Measurements from ENCODE around the gene TOM1L2. TPM values are rescaled to one million over a fixed set of nuclear protein-coding genes. Genes with fewer than 3 reads are reported as not detected.

TOM1L2 gene
- total RNA-seq, 2 experiments from 2014 or later: 32.9 to 37.0 TPM

DNA sequence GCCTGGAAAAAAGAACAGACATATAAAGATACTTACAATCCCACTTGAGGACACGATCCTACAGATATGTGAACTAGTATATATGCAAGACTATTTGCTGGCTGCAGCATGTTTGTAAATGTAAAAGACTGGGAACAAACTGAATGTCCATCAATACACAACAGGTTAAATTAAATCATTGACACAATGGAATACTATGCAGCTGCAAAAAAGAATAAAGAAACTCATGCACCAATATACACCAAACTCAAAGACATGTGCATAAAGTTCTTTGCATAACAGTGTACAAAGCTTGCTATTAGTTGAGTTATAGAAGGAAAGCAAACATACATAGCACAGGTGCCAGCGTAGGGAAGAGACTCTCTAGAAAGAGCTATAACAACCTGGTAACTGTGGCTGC lies 73.5 kb downstream of the TOM1L2 start:
- ATAC-seq (ENCODE audit: low read depth) (no peak), DNase-seq (no peak)
- no peak overlapping the region for H3K27ac Mint-ChIP-seq
- no peaks in the 10 kb centered on the region for H3K27me3 Mint-ChIP-seq
- POLR2A ChIA-PET: no interaction called here
- H3K4me1 Mint-ChIP-seq: peaks cover 7% of the 10 kb centered on the region
- H3K4me3 Mint-ChIP-seq: no peak overlapping the region
- peaks cover 6% of the 10 kb centered on the region for H3K36me3 Mint-ChIP-seq
- H3K9me3 Mint-ChIP-seq: no peaks in the 10 kb centered on the region

DNA sequence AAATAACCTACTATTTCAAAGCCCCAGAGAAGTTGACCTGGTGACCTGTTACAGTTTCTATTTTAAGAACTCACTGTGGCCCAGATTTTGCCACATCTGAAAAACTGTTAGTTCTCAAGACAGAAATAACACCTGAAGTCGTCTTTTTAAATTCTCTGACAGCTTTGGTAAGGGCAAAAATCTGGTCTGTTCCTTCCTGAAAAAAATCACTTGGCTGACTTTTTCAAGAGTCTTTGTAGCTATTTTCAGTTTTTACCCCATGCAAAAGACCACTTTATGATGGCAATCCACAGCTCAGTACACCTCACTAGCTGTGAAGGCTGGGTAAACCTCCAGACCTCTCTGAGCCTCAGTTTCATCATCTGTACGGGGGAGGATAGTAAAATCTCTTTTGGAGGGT lies 74.8 kb downstream of the TOM1L2 start:
- no peak overlapping the region for H3K27ac Mint-ChIP-seq
- no peaks in the 10 kb centered on the region for H3K9me3 Mint-ChIP-seq
- peaks cover 12% of the 10 kb centered on the region for H3K4me1 Mint-ChIP-seq
- H3K27me3 Mint-ChIP-seq: no peaks in the 10 kb centered on the region
- DNase-seq: no peak
- POLR2A ChIA-PET: interaction anchor here (0.6 to 0.7 kb wide), 2 partner anchors 42 to 267 kb away, joined by 3 to 4 read pairs; no protein-coding TSS in a partner anchor
- H3K4me3 Mint-ChIP-seq: no peak overlapping the region
- ATAC-seq (ENCODE audit: low read depth): no peak
- peaks cover 13% of the 10 kb centered on the region for H3K36me3 Mint-ChIP-seq

DNA sequence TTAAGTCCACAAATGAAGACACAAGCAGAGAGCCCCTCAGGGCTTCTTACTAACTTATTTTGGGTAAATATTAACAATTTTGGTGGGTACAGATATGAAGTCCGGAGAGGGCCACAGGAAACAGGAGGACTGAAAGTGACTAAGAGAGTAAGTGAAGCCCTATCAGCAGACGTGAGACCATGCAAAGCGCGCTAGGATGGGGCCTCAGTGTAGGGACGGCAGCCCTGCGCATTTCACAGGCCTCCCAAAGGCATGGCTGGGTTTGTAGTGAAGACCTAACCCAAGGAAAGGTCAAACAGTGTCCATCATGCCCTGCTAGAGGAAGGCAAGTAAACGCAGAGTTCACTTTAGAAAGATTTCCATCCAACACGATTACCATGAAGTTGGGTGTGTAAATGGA lies 75.5 kb downstream of the TOM1L2 start:
- POLR2A ChIA-PET: no interaction called here
- Mint-ChIP-seq H3K9me3 (no peaks in the 10 kb centered on the region), H3K4me1 (peaks cover 15% of the 10 kb centered on the region), H3K4me3 (no peak overlapping the region), H3K27ac (no peak overlapping the region), H3K36me3 (peaks cover 15% of the 10 kb centered on the region), H3K27me3 (no peaks in the 10 kb centered on the region)
- DNase-seq (no peak), ATAC-seq (ENCODE audit: low read depth) (no peak)

DNA sequence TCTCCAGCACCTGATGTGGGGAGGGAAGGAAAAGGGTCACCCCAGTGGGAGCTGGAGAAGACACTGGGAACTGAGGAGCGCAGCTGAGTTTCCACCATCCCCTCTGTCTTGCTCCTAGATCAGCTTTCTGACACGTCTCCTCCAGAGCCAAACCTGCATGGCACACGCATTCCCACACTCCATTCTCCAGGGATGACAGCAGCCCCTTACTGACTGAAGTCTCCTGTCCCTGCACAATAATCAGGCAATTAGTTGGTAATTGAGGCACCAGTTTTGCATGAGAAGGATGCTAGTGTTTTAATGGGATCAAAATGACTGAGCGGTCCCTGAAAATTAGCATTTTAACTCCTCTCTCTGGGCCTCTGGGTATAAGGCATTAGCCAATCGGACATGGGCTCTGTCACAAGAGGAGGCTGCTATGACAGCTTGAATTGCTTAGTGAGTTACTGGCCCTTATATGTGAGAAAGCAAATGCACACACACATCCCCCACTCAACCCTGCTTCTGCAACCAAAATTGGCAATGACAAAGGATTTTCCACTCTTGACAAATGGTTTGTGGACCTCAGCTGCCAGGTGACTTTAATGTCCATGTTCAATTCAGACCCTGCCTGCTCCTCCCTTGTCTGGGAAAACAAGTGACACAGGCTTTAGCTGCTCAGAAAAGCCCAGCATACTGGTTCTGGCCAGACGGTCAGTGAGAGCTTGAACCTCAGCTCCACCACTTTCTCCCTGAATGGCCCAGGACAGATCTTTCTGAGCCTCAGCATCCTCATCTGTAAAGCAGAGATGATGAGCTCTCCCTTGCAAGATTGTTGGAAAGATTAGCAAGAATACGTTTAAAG lies 78.2 kb downstream of the TOM1L2 start:
- no peak overlapping the region for H3K27ac Mint-ChIP-seq
- H3K27me3 Mint-ChIP-seq: no peaks in the 10 kb centered on the region
- peaks cover 13% of the 10 kb centered on the region for H3K36me3 Mint-ChIP-seq
- no peaks in the 10 kb centered on the region for H3K9me3 Mint-ChIP-seq
- H3K4me3 Mint-ChIP-seq: no peak overlapping the region
- POLR2A ChIA-PET: no interaction called here
- DNase-seq: no peak
- peaks cover 19% of the 10 kb centered on the region for H3K4me1 Mint-ChIP-seq
- ATAC-seq (ENCODE audit: low read depth): no peak

DNA sequence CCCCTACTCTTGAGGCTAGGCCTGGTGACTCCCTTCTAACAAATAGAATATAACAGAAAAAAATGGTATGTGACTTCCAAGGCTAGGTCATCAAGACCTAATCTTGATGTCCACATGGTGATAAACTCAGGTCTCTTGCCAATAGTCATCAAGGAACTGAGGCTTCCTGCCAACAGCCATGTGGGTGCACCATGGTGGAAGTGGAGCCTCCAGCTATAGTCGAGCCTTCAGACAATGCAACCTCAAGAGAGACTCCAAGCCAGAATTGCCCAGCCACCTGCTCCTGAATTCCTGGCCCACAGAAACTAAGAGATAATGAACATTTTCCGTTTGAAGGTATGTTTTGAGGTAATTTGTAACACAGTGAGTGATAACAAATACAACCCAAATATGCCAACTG lies 79.5 kb downstream of the TOM1L2 start:
- Mint-ChIP-seq H3K4me3 (no peak overlapping the region), H3K36me3 (peaks cover 11% of the 10 kb centered on the region), H3K4me1 (peaks cover 19% of the 10 kb centered on the region), H3K27ac (no peak overlapping the region), H3K27me3 (no peaks in the 10 kb centered on the region), H3K9me3 (no peaks in the 10 kb centered on the region)
- POLR2A ChIA-PET: no interaction called here
- ATAC-seq (ENCODE audit: low read depth) (no peak), DNase-seq (no peak)

DNA sequence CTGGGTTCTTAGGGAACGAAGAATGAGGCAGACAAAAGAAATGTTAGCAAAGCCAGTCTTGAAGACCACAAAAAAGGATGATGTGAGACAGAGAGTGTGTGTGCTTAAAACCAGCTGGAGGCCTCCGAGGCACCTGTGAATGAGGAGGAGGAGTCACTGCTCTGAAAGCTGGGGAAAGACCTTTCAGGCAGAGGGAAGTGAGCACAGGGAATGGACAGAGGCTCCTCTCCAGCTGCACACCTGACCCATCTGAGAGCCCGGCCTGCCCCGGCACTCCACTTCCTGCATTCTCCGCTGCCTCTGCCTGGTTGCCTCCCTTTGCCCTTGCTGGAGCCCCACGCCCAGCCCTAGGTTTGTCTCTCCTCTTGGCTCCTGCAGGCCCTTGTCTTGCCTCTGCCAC lies 80.2 kb downstream of the TOM1L2 start:
- peaks cover 13% of the 10 kb centered on the region for H3K4me1 Mint-ChIP-seq
- H3K4me3 Mint-ChIP-seq: no peak overlapping the region
- no peaks in the 10 kb centered on the region for H3K27me3 Mint-ChIP-seq
- no peak for DNase-seq
- H3K9me3 Mint-ChIP-seq: no peaks in the 10 kb centered on the region
- peaks cover 9% of the 10 kb centered on the region for H3K36me3 Mint-ChIP-seq
- no peak for ATAC-seq (ENCODE audit: low read depth)
- POLR2A ChIA-PET: no interaction called here
- no peak overlapping the region for H3K27ac Mint-ChIP-seq

DNA sequence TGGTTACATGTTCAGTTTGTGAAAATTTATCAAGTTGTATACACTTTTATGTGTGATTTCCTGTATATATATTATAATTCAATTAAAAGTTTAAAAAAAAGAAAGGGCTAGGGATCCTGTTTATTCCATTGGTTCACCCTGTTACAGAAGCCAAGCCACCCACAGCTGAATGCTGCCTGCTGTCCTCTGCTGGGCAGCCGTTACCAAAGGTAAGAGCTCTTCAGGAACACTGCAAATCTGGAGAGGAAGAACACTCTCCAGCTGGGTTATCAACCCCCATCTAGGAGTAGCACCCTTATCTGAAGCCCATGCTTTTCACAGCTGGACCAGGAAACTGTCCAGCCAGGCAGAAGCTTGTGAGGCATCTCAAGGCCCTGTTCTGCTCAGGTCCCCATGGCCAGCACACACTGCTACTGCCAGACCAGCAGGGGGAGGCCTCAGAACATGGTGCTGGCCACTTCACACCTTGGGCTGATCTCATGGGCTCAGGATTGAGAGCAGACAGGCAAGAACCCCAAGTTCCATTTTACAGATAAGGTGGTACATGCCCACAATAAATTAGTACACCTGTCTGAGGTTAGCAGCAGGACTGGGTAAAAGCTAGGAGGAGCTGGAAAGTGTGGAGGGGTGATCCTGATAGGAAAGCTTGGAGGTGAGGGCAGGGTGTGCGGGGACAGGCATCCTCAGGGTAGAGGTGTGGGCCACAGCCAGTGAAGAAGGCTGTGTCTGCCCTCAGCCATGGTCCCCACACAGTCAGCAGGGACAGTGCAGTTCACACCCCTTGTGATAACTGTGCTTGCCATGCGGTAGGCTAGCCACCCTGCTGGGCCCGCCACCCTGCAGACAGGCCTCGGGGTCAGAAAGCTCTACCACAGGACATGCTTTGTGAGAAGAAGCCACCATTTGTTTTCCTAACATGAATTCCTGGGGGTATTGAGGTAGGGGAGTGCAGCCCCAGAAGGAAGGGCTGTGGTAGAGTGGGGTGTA lies 81.1 kb downstream of the TOM1L2 start:
- POLR2A ChIA-PET: no interaction called here
- Mint-ChIP-seq H3K9me3 (no peaks in the 10 kb centered on the region), H3K4me1 (peaks cover 13% of the 10 kb centered on the region), H3K36me3 (peaks cover 9% of the 10 kb centered on the region), H3K27me3 (no peaks in the 10 kb centered on the region), H3K27ac (no peak overlapping the region), H3K4me3 (no peak overlapping the region)
- peak; percentile 85 for ATAC-seq (ENCODE audit: low read depth)
- peak; percentile 47 for DNase-seq

DNA sequence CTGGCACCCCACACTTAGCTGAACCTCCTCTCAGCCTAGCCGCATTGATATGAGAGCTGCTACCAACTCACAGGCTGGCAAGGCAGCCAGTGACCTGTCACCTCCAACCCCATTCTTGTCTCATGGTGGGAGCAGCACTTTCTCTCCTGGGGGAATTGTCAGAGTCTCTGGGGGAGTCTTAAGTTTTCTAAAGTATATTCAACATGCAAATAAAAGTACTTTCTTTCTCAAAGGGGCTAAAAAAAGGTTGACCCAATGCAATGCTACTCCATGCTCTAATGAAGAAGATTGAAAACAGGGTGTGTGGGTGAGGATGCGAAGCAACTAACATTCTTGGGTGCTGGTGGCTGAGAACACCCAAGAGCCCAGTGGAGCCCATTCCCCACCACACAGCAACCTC lies 82.3 kb downstream of the TOM1L2 start:
- H3K4me1 Mint-ChIP-seq: peaks cover 13% of the 10 kb centered on the region
- ATAC-seq (ENCODE audit: low read depth) (no peak), DNase-seq (no peak)
- H3K36me3 Mint-ChIP-seq: peaks cover 9% of the 10 kb centered on the region
- H3K27ac Mint-ChIP-seq: no peak overlapping the region
- H3K27me3 Mint-ChIP-seq: no peaks in the 10 kb centered on the region
- no peak overlapping the region for H3K4me3 Mint-ChIP-seq
- no peaks in the 10 kb centered on the region for H3K9me3 Mint-ChIP-seq
- POLR2A ChIA-PET: no interaction called here

DNA sequence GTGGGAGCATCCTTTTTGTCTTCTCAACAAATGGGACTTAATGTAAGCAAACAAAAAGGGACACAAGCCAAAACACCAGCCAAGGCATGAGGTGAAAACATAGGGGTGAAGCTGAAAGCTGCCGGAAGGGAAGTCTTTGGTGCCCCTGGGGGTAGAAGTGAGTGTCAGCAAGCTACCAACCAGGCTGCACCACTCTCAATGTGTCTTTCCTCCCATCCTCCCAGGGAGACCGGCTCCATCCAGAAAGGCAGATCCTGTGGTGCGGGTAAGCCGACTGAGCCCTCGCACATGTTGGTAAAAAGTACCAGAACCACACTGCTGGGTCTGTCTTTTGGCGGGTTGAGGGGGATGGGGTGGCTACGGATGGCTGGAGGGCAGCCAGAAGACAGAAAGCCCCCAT lies 83.4 kb downstream of the TOM1L2 start:
- POLR2A ChIA-PET: no interaction called here
- Mint-ChIP-seq H3K27me3 (no peaks in the 10 kb centered on the region), H3K27ac (no peak overlapping the region), H3K4me1 (peaks cover 13% of the 10 kb centered on the region), H3K4me3 (no peak overlapping the region), H3K9me3 (no peaks in the 10 kb centered on the region), H3K36me3 (peaks cover 9% of the 10 kb centered on the region)
- DNase-seq: no peak
- ATAC-seq (ENCODE audit: low read depth): no peak

DNA sequence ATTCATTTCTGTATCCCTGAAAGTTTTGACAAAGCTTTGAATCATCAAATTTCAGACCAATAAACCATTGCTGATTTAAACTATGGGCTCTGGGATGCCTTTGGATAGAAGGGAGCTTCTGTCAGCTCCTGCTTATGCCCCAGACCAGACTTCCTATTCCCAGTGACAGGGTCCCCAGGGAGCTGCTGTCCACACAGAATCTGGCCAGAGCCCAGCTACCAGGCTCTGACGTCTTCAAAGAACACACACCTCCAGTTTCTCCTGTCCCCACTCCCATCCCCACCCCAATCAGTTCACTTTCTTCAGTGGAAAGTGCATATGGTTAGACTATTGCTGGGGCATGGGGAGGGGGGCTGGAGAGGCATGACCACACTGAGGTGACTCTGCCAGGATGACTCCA lies 83.8 kb downstream of the TOM1L2 start:
- Mint-ChIP-seq H3K4me1 (peaks cover 13% of the 10 kb centered on the region), H3K9me3 (no peaks in the 10 kb centered on the region), H3K27ac (no peak overlapping the region), H3K27me3 (no peaks in the 10 kb centered on the region), H3K36me3 (peaks cover 9% of the 10 kb centered on the region), H3K4me3 (no peak overlapping the region)
- POLR2A ChIA-PET: no interaction called here
- ATAC-seq (ENCODE audit: low read depth): no peak
- DNase-seq: no peak

DNA sequence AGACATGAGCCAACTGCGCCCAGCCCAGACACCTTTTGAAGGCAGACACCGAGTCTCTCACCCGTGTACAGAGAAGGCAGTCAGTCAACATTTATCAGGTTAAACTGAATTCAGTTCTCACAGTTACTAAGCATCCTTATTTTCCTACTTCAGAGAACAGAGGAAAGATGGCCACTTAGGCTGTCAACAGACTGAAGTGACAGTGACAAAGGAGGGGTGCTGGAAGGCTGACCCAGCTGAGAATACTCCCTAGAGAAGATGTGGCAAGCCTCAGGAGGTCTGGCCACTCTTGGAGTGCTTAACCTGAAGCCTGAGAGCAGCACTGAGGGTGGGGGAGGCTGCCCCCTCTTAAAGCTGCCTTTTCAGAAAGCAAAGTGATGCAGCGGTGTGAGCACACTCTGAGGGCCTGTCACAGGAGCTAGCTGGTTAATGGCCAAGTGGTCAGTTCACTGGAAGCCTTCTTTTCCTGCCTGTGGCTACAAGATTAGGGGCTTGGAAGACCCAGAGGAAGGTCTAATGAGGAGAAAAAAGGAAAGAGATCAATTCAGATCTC lies 84.4 kb downstream of the TOM1L2 start:
- Mint-ChIP-seq H3K9me3 (no peaks in the 10 kb centered on the region), H3K27ac (no peak overlapping the region), H3K36me3 (peaks cover 4% of the 10 kb centered on the region), H3K4me1 (peaks cover 11% of the 10 kb centered on the region), H3K4me3 (no peak overlapping the region), H3K27me3 (no peaks in the 10 kb centered on the region)
- DNase-seq: no peak
- ATAC-seq (ENCODE audit: low read depth): no peak
- POLR2A ChIA-PET: no interaction called here

DNA sequence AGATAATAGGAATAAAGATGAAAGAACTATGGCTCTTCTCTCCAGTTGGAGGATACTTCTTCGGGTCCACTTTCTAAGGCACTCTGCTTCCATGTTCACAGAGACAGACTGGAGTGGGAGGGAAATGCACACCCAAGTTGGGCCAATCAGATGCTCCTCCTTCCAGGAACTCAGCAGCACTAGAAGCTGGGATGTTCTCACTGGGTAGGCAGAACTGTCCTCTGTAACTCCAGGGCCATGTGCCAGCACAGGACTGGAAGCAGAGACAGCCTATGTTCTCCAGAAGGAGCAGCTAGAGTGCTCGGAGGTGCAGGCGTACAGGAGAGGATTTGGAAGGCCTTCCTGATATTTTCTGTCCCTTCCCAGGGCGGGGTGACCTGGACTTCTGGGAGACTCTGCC lies 85.5 kb downstream of the TOM1L2 start:
- POLR2A ChIA-PET: no interaction called here
- H3K4me3 Mint-ChIP-seq: no peak overlapping the region
- no peak overlapping the region for H3K27ac Mint-ChIP-seq
- no peaks in the 10 kb centered on the region for H3K9me3 Mint-ChIP-seq
- DNase-seq (no peak), ATAC-seq (ENCODE audit: low read depth) (no peak)
- H3K4me1 Mint-ChIP-seq: peaks cover 4% of the 10 kb centered on the region
- no peaks in the 10 kb centered on the region for H3K27me3 Mint-ChIP-seq
- H3K36me3 Mint-ChIP-seq: no peaks in the 10 kb centered on the region

DNA sequence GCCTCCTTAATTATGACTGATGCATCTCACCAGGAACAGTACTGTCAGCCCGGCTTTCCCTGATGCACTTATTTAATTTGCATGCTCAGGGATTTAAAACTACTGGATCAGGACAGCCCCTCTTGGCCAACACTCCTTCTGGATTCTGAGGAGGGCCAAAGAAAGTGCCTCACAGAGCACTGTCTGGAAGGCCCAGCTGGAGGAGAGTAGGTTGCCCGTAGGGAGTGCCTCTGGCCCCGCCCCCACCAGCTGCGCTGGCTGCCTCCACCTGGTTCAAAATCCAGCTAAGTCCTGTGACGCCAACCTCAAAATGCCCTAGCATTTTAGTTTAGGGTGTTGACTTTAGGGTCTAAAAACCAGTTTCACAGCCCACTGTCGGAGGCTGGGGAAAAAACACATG lies 86.0 kb downstream of the TOM1L2 start:
- no peak overlapping the region for H3K4me3 Mint-ChIP-seq
- H3K27ac Mint-ChIP-seq: no peak overlapping the region
- H3K9me3 Mint-ChIP-seq: no peaks in the 10 kb centered on the region
- POLR2A ChIA-PET: no interaction called here
- H3K4me1 Mint-ChIP-seq: peaks cover 4% of the 10 kb centered on the region
- DNase-seq (no peak), ATAC-seq (ENCODE audit: low read depth) (no peak)
- H3K36me3 Mint-ChIP-seq: no peaks in the 10 kb centered on the region
- H3K27me3 Mint-ChIP-seq: no peaks in the 10 kb centered on the region

Measured in activated naive CD8-positive, alpha-beta T cell treated with anti-CD3 and anti-CD28 coated beads, Interleukin-2, amount 10 ng/mL, durations not matched to agents 7 days and 5 days (primary cell).